Neural progenitor cell (in vitro differentiated cells): ENCODE results near the gene C7orf25. TPM values are rescaled to one million over a fixed set of nuclear protein-coding genes. Genes with fewer than 3 reads are reported as not detected.

Experiments
- DNase-seq: peaks from one replicate; pipeline ENCODE4 v3.0.0-alpha.2; 2016; ENCODE audit warnings: low spot score
- H2AFZ ChIP-seq: fragments of 200-600 bp; sonication (generic); replicated peaks from 2 replicates; pipeline ENCODE4 v1.6.1; 2016; ENCODE audit warnings: antibody characterized with exemption
- H3F3A ChIP-seq: fragments of 200-600 bp; sonication (generic); 2 replicates; pipeline ENCODE4 v1.6.1; 2016; ENCODE audit warnings: antibody characterized with exemption, low read depth
- H3K27ac ChIP-seq: fragments of 200-600 bp; sonication (generic); 2 replicates; pipeline ENCODE4 v1.5.1; 2016; ENCODE audit warnings: mild to moderate bottlenecking
- H3K27me3 ChIP-seq: fragments of 200-600 bp; sonication (generic); 2 replicates; pipeline ENCODE4 v1.6.1; 2016; ENCODE audit warnings: mild to moderate bottlenecking, moderate library complexity
- H3K36me3 ChIP-seq: fragments of 200-600 bp; sonication (generic); 2 replicates; pipeline ENCODE4 v1.5.1; 2016
- H3K4me1 ChIP-seq: fragments of 200-600 bp; sonication (generic); 2 replicates; pipeline ENCODE4 v1.6.1; 2016; ENCODE audit warnings: mixed run types
- H3K4me2 ChIP-seq: fragments of 200-600 bp; sonication (generic); 2 replicates; pipeline ENCODE4 v1.6.1; 2016
- H3K4me3 ChIP-seq: fragments of 200-600 bp; sonication (generic); 2 replicates; pipeline ENCODE4 v1.5.1; 2016
- H3K79me2 ChIP-seq: fragments of 200-600 bp; sonication (generic); 2 replicates; pipeline ENCODE4 v1.6.1; 2016; ENCODE audit warnings: low read depth
- H3K9ac ChIP-seq: fragments of 200-600 bp; sonication (generic); 2 replicates; pipeline ENCODE4 v1.6.1; 2016
- H3K9me3 ChIP-seq: fragments of 200-600 bp; sonication (generic); 2 replicates; pipeline ENCODE4 v1.5.1; 2016; ENCODE audit warnings: low read depth
- H4K20me1 ChIP-seq: fragments of 200-600 bp; sonication (generic); 2 replicates; pipeline ENCODE4 v1.6.1; 2016; ENCODE audit warnings: low read depth
- H3K27ac Mint-ChIP-seq: 3 replicates; pipeline ENCODE4 v1.8.0; 2021; ENCODE audit warnings: mixed read lengths
- H3K27me3 Mint-ChIP-seq: 2 replicates; pipeline ENCODE4 v1.8.0; 2022; ENCODE audit warnings: low read depth, mild to moderate bottlenecking, inconsistent platforms, moderate library complexity, mixed read lengths; ENCODE audit not compliant: insufficient read depth
- H3K36me3 Mint-ChIP-seq: 3 replicates; pipeline ENCODE4 v1.8.0; 2021; ENCODE audit warnings: mixed read lengths
- H3K4me1 Mint-ChIP-seq: 3 replicates; pipeline ENCODE4 v1.8.0; 2021; ENCODE audit warnings: mixed read lengths
- H3K4me3 Mint-ChIP-seq: 3 replicates; pipeline ENCODE4 v1.8.0; 2021; ENCODE audit warnings: mild to moderate bottlenecking, moderate library complexity, mixed read lengths
- H3K9me3 Mint-ChIP-seq: 3 replicates; pipeline ENCODE4 v1.8.0; 2020; ENCODE audit warnings: mixed read lengths
- CTCF ChIP-seq: fragments of 200-600 bp; sonication (generic); IDR thresholded peaks from 2 replicates; pipeline ENCODE4 v1.5.1; 2017; ENCODE audit warnings: antibody characterized with exemption, mild to moderate bottlenecking
- EZH2 ChIP-seq: fragments of 200-600 bp; sonication (generic); IDR thresholded peaks from 2 replicates; pipeline ENCODE4 v1.6.1; 2017; ENCODE audit warnings: antibody characterized with exemption, mild to moderate bottlenecking, moderate library complexity
- EZH2phosphoT487 ChIP-seq: fragments of 200-600 bp; sonication (generic); IDR thresholded peaks from 2 replicates; pipeline ENCODE4 v1.6.1; 2017; ENCODE audit warnings: antibody characterized with exemption
- total RNA-seq: library from RNA; depleted of rRNA; stranded (reverse); fragments of >200 nt; gene quantifications from 2 replicates; pipeline ENCODE4 v1.2.3, GENCODE V29; 2015; ENCODE audit warnings: low replicate concordance

C7orf25 gene
- total RNA-seq, 1 donor from 2014 or later, result 6.4 TPM

DNA sequence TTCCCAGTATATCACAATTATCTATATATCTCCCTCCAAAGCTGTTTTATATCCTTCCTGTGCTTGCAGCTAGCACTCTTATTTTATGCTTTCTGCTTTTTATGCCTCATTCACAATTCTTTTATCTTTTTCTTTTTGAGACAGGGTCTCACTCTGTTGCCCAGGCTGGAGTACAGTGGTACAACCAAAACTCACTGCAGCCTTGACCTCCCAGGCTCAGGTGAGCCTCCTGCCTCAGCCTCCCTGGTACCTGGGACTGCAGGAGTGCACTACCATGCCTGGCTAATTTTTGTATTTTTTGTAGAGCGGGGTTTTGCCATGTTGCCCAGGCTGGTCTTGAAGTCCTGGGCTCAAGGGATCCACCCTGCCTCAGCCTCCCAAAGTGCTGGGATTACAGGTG lies 5.7 kb downstream of the C7orf25 start:
- H3K9me3 ChIP-seq, result no peaks in the 10 kb centered on the region
- H3K9ac ChIP-seq, result no peak overlapping the region
- no peaks in the 10 kb centered on the region for H3K36me3 ChIP-seq
- H3F3A ChIP-seq, result no peaks in the 10 kb centered on the region
- no peak overlapping the region for H3K27ac ChIP-seq
- H3K4me1 ChIP-seq, result peaks cover 7% of the 10 kb centered on the region
- no peak overlapping the region for H3K4me2 ChIP-seq
- Mint-ChIP-seq H3K27ac (no peak overlapping the region), H3K4me3 (no peak overlapping the region), H3K9me3 (no peaks in the 10 kb centered on the region), H3K27me3 (no peaks in the 10 kb centered on the region), H3K36me3 (peaks cover 14% of the 10 kb centered on the region), H3K4me1 (peaks cover 12% of the 10 kb centered on the region)
- DNase-seq, result no peak
- TF ChIP-seq EZH2 (no peak), CTCF (no peak), EZH2phosphoT487 (no peak)
- H3K79me2 ChIP-seq, result peaks cover 11% of the 10 kb centered on the region
- no peaks in the 10 kb centered on the region for H3K27me3 ChIP-seq
- H4K20me1 ChIP-seq, result no peaks in the 10 kb centered on the region
- no peak overlapping the region for H2AFZ ChIP-seq
- no peak overlapping the region for H3K4me3 ChIP-seq

DNA sequence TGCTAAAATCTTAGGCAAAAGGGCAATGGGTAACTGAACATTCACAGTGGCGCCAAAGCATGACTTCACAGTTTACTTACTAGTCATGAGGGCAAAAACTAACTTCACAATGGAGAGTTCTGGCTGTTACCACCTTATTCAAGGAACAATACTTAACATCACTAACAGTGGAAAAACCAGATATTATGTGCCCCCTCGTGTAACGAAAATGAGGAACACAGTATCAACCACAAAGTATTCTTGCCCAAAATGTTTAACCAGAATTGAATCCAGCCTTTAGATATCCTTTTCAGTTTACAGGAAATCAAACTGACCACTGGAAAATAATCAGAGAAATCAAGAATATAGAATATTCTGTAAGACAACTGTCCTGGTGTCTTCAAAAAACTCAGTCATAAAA lies 9.5 kb downstream of the C7orf25 start:
- no peaks in the 10 kb centered on the region for H3K9me3 Mint-ChIP-seq
- no peak overlapping the region for H3K27ac Mint-ChIP-seq
- H3K4me3 Mint-ChIP-seq, result no peak overlapping the region

GRCh38 chr7:42900842-42901241 lies 11.0 kb downstream of the C7orf25 start:
- Mint-ChIP-seq H3K9me3 (peaks cover 7% of the 10 kb centered on the region), H3K4me3 (no peak overlapping the region), H3K36me3 (peaks cover 2% of the 10 kb centered on the region), H3K27me3 (no peaks in the 10 kb centered on the region), H3K27ac (no peak overlapping the region), H3K4me1 (no peaks in the 10 kb centered on the region)
- no peaks in the 10 kb centered on the region for H3K36me3 ChIP-seq
- H3K4me3 ChIP-seq, result no peak overlapping the region
- H4K20me1 ChIP-seq, result no peaks in the 10 kb centered on the region
- no peak overlapping the region for H2AFZ ChIP-seq
- no peaks in the 10 kb centered on the region for H3K79me2 ChIP-seq
- TF ChIP-seq EZH2phosphoT487 (no peak), EZH2 (no peak), CTCF (no peak)
- no peaks in the 10 kb centered on the region for H3K4me1 ChIP-seq
- no peak overlapping the region for H3K4me2 ChIP-seq
- no peak overlapping the region for H3K9ac ChIP-seq
- no peak overlapping the region for H3K27ac ChIP-seq
- no peaks in the 10 kb centered on the region for H3F3A ChIP-seq
- no peak for DNase-seq
- H3K9me3 ChIP-seq, result no peaks in the 10 kb centered on the region
- H3K27me3 ChIP-seq, result no peaks in the 10 kb centered on the region

More for the DNA sequence above, 9.5 kb downstream of the C7orf25 start:
- no peak overlapping the region for H3K9ac ChIP-seq
- Mint-ChIP-seq H3K4me1 (no peaks in the 10 kb centered on the region), H3K36me3 (peaks cover 2% of the 10 kb centered on the region), H3K27me3 (no peaks in the 10 kb centered on the region)
- H3K27me3 ChIP-seq, result no peaks in the 10 kb centered on the region
- no peaks in the 10 kb centered on the region for H3F3A ChIP-seq
- no peak overlapping the region for H3K4me3 ChIP-seq
- H4K20me1 ChIP-seq, result no peaks in the 10 kb centered on the region
- no peaks in the 10 kb centered on the region for H3K9me3 ChIP-seq
- no peak overlapping the region for H2AFZ ChIP-seq
- H3K27ac ChIP-seq, result no peak overlapping the region
- TF ChIP-seq EZH2 (no peak), CTCF (no peak), EZH2phosphoT487 (no peak)
- H3K4me1 ChIP-seq, result no peaks in the 10 kb centered on the region
- DNase-seq, result no peak
- H3K4me2 ChIP-seq, result no peak overlapping the region
- H3K79me2 ChIP-seq, result no peaks in the 10 kb centered on the region
- no peaks in the 10 kb centered on the region for H3K36me3 ChIP-seq
